Stromal cell of bone marrow (primary cell): ENCODE measurements around the gene VPS50.
"Not testable (repeated sequence)": the region's sequence is repeated elsewhere in the genome, so short reads cannot be mapped to it uniquely, and the experiment has no call there.

Source experiments
- DNase-seq: peaks from one replicate; pipeline ENCODE4 v3.0.0-alpha.2; 2012; ENCODE audit warnings: low read depth

The VPS50 gene

GRCh38 chr7:93331706-93332105, 99.5 kb downstream of the VPS50 start:
- DNase-seq = no peak

GRCh38 chr7:93332172-93332571, 100.0 kb downstream of the VPS50 start:
- no peak for DNase-seq

GRCh38 chr7:93337052-93337451, 104.9 kb downstream of the VPS50 start:
- no peak for DNase-seq

GRCh38 chr7:93342178-93342577, 110.0 kb downstream of the VPS50 start:
- not testable (repeated sequence) for DNase-seq

GRCh38 chr7:93350338-93350737, 118.2 kb downstream of the VPS50 start:
- no peak for DNase-seq

GRCh38 chr7:93352881-93353280, 120.7 kb downstream of the VPS50 start:
- DNase-seq = no peak

- no peak for DNase-seq
Observed at GRCh38 chr7:93354815-93355214, 122.6 kb downstream of the VPS50 start.

- no peak for DNase-seq
Observed at GRCh38 chr7:93359520-93360198, 127.5 kb downstream of the VPS50 start.

- no peak for DNase-seq
Observed at GRCh38 chr7:93361853-93362252, 129.7 kb downstream of the VPS50 start.

GRCh38 chr7:93364806-93365205, 132.6 kb downstream of the VPS50 start:
- no peak for DNase-seq

GRCh38 chr7:93365341-93365740, 133.2 kb downstream of the VPS50 start:
- DNase-seq = no peak

GRCh38 chr7:93366816-93367215, 134.7 kb downstream of the VPS50 start:
- DNase-seq = no peak

GRCh38 chr7:93367254-93367653, 135.1 kb downstream of the VPS50 start:
- no peak for DNase-seq

GRCh38 chr7:93370937-93371336, 138.8 kb downstream of the VPS50 start:
- not testable (repeated sequence) for DNase-seq

GRCh38 chr7:93373537-93373936, 141.4 kb downstream of the VPS50 start:
- no peak for DNase-seq

- peak; percentile 17 for DNase-seq
Observed at GRCh38 chr7:93374345-93374940, 142.3 kb downstream of the VPS50 start.

GRCh38 chr7:93375603-93376002, 143.4 kb downstream of the VPS50 start:
- no peak for DNase-seq

GRCh38 chr7:93378131-93378760, 146.1 kb downstream of the VPS50 start:
- peak; percentile 3 for DNase-seq

- DNase-seq = no peak
Observed at GRCh38 chr7:93382362-93382761, 150.2 kb downstream of the VPS50 start.

GRCh38 chr7:93390660-93391059, 158.5 kb downstream of the VPS50 start:
- no peak for DNase-seq

- no peak for DNase-seq
Observed at GRCh38 chr7:93392984-93393383, 160.8 kb downstream of the VPS50 start.

GRCh38 chr7:93399642-93400041, 167.5 kb downstream of the VPS50 start:
- no peak for DNase-seq

- DNase-seq = no peak
Observed at GRCh38 chr7:93402944-93403343, 170.8 kb downstream of the VPS50 start.

GRCh38 chr7:93407239-93407638, 175.1 kb downstream of the VPS50 start:
- DNase-seq = no peak
